Measurements from ENCODE around the gene TNFAIP8L3.
"Not testable (repeated sequence)": the region's sequence is repeated elsewhere in the genome, so short reads cannot be mapped to it uniquely, and the experiment has no call there.

TNFAIP8L3 gene

GRCh38 chr15:51094606-51095569 is at the start of gene TNFAIP8L3:
Gene TNFAIP8L3, minus strand, starts transcription at chr15:51094906. Its CDS starts 311 bp downstream, at chr15:51094595.
- peak; percentile 10 for DNase-seq

- no peak for DNase-seq
Observed at GRCh38 chr15:51144021-51144532, 49.4 kb upstream of the TNFAIP8L3 start.

DNA sequence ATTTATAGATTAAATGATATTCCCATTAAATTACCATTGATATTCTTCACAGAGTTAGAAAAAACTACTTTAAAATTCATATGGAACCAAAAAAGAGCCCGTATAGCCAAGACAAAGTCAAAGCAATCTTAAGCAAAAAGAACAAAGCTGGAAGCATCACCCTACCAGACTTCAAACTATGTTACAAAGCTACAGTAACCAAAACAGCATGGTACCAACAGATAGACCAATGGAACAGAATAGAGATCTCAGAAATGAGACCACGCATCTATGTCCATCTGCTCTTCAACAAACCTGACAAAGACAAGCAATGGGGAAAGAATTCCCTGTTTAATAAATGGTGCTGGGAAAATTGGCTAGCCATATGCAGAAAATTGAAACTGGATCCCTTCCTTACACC is 45.6 kb upstream of the TNFAIP8L3 start:
- not testable (repeated sequence) for DNase-seq

- DNase-seq = no peak
Observed at GRCh38 chr15:51139091-51139490, 44.4 kb upstream of the TNFAIP8L3 start.

DNA sequence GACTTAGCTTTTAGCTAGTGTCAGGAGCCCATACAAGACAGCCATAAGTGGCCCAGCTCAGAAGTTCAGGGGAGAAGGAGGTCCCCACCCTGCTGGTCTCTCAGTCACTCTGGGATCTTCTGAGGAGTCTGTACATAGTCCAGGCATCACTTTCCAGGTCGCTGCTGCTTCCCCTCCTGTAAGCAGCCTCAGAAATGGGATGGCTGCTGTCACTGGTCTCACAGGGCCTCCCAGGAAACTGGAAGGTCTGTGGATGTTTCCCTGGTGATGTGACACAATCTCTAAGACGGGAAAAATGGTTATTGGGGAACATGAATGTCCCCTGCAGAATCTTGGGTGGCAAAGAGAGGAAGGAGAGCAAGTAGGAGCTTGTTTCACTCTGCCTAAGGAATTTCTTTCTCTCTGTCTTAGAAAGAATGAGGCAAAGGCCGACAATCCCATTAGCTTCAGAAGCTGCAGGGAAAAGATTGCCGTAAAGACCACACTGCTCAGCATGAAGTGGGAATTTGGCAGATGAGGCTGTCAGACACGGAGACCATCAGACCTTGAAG is 43.2 kb upstream of the TNFAIP8L3 start:
- DNase-seq = no peak

GRCh38 chr15:51137024-51137423 is 42.3 kb upstream of the TNFAIP8L3 start:
- DNase-seq = no peak

DNA sequence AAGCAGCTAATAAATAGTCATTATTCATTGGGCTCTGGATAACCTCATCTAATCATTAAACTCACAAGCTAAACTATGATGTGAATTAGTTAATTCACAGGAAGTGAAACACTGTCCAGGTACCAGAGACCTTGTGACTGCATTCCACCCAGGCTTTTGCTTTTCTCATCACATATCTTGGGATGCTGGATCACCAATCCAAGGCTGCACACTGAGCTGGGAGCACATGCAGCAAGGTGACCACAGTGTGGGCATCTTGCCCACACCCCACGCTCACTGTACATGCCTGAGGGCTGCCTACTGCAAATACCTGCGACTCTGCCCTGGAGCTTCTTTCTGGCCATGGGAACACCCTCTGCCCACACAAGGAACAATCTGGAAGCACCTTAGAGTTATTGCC is 40.6 kb upstream of the TNFAIP8L3 start:
- no peak for DNase-seq

DNA sequence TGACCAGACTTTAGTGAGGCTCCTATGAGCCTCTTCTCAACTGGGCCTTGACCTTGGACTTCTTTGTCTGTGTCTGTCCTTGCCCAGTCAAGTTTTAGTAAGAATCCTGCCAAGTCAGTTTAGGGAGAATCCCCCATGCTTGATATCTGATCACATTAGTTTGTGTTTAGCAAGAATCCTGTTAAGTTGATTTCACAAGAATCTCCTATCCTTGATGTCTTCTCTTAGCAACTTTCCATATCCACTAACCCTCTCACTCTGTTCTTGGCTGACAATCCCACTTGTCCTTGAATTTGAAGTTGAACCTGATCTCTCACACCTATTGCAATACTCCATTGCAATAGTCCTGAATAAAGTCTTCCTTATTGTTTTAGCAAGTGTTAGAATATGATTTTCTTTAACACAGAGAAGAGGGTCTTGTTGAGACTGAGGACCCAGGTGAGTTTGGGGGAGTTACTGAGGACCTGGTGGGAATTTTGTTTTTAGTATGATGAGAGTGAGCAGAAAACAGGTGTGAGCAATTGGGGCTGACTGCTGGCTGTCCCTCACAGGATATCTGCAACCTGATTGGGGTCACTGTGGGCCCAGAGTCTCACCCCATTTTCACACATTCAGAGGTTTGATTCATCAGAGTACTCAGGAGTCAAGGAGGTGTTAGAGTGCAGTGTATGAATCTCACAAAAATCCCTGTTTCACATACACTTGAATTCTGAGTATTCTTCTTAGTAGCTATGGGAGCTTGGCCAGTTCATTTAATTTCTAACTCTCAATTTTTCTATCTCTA is 39.9 kb upstream of the TNFAIP8L3 start:
- no peak for DNase-seq

GRCh38 chr15:51133140-51133765 is 38.5 kb upstream of the TNFAIP8L3 start:
- DNase-seq = no peak

DNA sequence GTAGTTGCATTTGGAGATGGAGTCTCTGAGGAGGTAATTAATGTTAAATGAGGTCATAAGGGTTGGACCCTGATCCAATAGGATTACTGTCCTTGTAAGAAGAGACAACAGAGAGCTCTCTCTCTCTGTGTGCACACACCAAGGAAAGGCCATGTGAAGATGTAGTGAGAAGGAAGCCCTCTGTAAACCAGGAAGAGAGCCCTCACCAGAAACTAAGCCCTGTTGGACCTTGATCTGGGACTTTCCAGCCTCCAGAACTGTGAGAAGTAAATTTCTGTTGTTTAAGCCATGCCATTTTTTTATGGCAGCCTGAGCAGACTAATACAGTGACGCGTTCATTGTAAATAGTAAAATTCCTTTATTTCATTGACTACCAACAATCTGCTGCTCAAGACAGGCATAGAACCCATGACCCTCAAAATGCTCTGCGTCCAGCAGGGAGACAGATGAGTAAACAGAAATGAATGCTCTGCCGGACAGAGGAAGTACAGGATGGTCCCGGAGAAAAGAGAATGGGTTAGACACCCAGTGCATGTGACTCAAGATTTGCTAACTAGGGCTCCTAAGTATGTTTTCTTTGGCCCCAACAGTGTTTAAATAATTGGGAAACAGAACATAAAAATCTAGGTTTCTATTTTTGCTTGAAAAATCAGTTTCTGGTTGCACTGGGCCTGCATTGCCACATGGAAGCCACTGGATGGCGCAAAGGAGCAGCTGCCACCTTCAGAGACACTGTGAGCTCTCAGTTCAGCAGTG is 37.9 kb upstream of the TNFAIP8L3 start:
- DNase-seq = peak; percentile 6

DNA sequence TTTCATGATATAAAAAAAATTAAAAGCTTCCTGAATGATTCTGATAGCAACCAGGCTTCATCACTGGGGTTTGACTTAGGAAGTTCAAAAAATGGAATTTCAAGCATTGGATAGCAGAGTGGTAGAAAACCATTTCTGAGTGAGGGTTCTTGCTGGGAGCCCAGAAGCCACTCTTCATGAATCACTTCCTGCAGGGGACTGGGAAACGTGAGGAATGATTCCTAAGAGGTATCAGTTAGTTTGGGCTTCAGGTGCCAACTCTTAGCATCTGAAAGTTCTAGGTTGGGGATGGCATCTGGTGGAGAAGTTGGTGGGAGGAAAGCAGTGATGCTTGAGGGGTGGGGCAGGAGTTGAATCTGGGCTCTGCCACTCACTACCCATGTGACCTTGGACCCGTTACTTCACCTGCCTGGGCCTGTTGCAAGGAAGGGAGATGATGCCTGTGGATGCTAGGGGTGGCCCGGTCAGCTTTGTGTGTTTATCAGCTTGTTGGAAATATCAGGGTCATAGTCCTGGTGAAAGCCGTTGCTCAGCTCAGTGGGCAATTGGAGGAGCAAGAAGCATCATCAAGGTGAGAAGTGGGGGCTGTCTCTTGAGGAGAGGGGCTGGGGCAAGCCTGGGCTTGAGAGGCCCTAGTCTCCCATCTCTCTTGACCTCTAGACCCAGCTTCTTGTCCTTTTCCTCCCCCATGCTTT is 37.0 kb upstream of the TNFAIP8L3 start:
- DNase-seq = no peak

DNA sequence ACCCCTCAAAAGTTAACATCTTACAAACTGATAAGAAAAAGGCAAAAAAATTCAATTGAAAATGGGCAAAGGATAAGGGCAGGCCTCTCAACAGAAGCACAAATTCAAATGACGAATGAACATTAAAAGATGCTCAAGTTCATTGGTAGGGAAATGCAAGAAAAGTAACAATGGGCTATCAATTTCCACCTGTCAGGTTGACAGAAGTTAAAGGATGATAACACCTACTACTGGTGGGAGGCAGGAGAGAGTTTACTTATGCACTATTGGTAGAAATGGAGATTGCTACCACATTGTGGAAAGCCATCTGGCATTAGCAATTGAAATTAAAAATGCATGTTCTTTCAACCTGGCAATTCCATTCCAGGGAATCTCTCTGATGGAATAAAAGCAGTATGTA is 35.6 kb upstream of the TNFAIP8L3 start:
- no peak for DNase-seq

DNA sequence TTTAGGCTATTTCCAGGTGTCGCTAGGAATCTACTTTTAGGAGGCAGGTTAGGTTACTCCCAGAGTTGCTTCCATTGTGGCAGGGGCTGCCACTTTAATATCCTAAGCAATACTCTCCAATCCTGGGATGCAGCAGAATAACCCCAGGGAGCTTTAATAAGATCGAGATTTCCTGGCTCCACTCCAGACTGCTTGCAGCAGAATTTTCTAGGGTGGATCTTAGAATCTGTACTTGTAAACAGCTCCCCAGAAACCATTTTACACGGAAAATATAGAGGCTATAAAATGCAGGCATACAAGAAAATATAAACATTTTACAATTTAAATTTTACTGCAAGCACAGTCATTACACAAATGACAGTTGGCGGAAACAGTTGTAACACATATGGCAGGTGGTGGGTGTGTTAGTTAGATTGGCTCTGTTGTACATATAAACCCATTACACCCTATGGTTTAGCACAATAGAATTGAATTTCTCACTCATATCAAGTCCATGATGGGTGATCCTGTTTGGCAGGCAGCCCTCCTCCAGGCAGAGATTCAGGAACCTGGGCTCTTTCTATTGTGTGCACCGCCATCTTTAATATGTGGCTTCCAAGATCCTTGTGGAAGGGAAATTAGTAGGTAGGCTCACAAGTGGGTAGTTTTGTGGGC is 35.0 kb upstream of the TNFAIP8L3 start:
- DNase-seq = peak; percentile 90

GRCh38 chr15:51128701-51129100 is 34.0 kb upstream of the TNFAIP8L3 start:
- DNase-seq = no peak

- DNase-seq = no peak
Observed at GRCh38 chr15:51126842-51127241, 32.1 kb upstream of the TNFAIP8L3 start.

- DNase-seq = not testable (repeated sequence)
Observed at GRCh38 chr15:51123002-51123401, 28.3 kb upstream of the TNFAIP8L3 start.

DNA sequence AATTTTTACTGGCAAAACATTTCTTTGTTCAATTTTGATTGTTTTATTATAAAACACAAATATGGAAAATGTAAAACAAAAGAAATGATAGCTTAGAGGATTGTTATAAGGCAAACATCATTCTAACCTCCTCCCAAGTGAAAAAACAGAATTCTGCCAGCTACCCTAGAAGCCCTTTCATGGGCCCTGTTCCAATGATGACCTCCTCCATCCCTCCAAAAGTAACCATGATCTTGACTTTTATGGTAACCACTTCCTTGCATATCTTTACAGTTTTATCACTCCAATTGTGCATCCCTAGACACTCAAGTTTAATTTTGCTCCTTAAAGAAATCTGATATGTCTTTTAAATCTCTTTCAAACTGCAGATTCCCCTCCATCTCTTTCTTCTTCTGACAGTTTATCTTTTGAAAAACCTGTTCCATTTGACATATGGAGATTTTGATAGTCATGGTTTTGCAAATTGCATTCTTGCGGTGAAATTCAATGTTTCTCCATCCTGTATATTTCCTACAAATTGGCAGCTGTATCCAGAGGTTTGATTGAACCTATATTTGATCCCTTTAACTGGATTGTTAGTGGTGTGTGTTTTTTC is 27.0 kb upstream of the TNFAIP8L3 start:
- DNase-seq = no peak

- no peak for DNase-seq
Observed at GRCh38 chr15:51121118-51121517, 26.4 kb upstream of the TNFAIP8L3 start.

DNA sequence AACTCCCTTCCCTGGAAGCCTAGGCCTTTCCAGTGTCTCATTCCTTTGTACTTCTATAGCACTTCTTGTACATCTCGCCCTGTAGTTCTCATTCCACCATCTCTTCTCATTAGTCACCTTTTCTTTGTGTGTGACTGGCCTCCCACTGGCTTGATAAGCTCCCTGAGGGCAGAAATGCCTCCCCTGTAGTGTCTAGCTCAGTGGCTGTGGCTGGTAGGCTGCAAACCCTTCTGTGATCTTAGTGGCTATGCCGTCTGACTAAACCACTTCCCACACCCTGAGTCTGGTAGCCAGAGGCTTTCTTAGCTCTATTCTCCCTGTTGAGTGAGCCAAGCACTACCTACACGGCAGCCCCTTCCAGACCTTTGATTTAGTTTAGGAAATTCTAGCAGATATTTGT is 24.4 kb upstream of the TNFAIP8L3 start:
- DNase-seq = no peak

GRCh38 chr15:51117270-51117669 is 22.6 kb upstream of the TNFAIP8L3 start:
- no peak for DNase-seq

Measured in COR-L47 (cell line).